ENCODE data around the gene SLAIN1. TPM values are rescaled to one million over a fixed set of nuclear protein-coding genes. Genes with fewer than 3 reads are reported as not detected.

Gene SLAIN1
- total and polyA plus RNA-seq, 2 of the 13 experiments (the other 11 are each of a cell fraction or from before 2014, with no cell fraction given), result 1.2 to 4.5 TPM

DNA sequence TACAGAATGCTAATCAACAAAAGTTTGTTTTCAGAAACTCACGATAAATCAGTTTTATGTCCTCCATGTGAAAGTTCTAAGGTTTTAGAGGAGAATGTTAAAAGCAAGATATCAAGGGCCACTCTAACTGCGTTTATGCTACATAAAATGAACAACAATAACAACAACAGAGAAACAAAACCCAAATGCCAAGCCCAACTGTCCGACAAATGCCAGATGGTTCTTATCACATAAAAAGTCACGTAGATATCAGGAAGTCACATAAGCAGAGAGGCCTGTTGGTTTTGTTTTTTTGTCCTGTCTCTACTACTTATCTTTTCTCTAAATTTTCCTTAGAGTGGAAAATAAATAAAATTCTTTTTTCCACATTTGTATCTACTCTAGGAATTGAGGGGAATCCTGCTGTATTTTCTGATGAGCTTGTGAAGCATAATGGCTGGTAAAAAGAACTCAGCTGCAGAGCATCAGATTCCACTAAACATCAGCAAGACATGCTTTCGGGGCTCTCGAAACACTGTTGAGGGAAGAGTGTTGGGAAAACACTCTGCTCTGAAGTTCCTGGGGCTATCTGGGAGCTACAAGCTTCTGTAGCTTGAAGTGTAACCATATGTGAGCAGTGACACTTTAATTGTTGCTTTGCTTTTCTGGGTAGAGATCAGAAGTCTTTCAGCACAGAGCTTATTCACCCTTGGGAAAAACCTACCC lies 110.1 kb downstream of the SLAIN1 start:
- Histone ChIP-seq H2AFZ (ENCODE audit: low read length) (no peak overlapping the region), H3K4me2 (ENCODE audit: low read depth, low read length) (no peak overlapping the region), H3K4me3 (replicated peaks in 1 of 3; ENCODE audit: insufficient read depth in 1 of 3, low read depth in 2 of 3, low read length in 3 of 3) (no peak overlapping the region), H3K9ac (ENCODE audit: insufficient read depth, low read depth, low read length) (no peak overlapping the region), H3K27me3 (ENCODE audit: control insufficient read depth in 1 of 2, insufficient read depth in 2 of 2, low read length in 2 of 2) (no peaks in the 10 kb centered on the region), H3K36me3 (replicated peaks in 1 of 2; ENCODE audit: control insufficient read depth in 1 of 2, insufficient read depth in 2 of 2, low read length in 2 of 2) (no peaks in the 10 kb centered on the region), H3K4me1 (ENCODE audit: insufficient read depth, low read length) (no peaks in the 10 kb centered on the region), H3K79me2 (ENCODE audit: insufficient read depth, low read length) (no peaks in the 10 kb centered on the region), H4K20me1 (ENCODE audit: insufficient read depth, low read length) (no peaks in the 10 kb centered on the region), H3K9me3 (ENCODE audit: low read length) (peaks cover 8% of the 10 kb centered on the region; the same call in 1 of the 2 replicates), H3K27ac (ENCODE audit: extremely low read length, insufficient read depth, low read length) (no peak overlapping the region)
- ATAC-seq (no peak), DNase-seq (ENCODE audit: low spot score) (no peak), FAIRE-seq (no peak)
- ChIA-PET CTCF (ENCODE audit: low intra/inter-chr PET ratio, low total read pairs) (no interaction called here), POLR2A (no interaction called here)
- intact Hi-C loops (cut with micrococcal nuclease; ENCODE audit: unreplicated experiment), result no loop called here
- 3% methylated on average over 6 of the region's 6 CpGs for WGBS (ENCODE audit: low lambda C conversion rate)
- BruUV-seq (replicated peaks), result no TSS peak
- TF ChIP-seq, protein P1, sequence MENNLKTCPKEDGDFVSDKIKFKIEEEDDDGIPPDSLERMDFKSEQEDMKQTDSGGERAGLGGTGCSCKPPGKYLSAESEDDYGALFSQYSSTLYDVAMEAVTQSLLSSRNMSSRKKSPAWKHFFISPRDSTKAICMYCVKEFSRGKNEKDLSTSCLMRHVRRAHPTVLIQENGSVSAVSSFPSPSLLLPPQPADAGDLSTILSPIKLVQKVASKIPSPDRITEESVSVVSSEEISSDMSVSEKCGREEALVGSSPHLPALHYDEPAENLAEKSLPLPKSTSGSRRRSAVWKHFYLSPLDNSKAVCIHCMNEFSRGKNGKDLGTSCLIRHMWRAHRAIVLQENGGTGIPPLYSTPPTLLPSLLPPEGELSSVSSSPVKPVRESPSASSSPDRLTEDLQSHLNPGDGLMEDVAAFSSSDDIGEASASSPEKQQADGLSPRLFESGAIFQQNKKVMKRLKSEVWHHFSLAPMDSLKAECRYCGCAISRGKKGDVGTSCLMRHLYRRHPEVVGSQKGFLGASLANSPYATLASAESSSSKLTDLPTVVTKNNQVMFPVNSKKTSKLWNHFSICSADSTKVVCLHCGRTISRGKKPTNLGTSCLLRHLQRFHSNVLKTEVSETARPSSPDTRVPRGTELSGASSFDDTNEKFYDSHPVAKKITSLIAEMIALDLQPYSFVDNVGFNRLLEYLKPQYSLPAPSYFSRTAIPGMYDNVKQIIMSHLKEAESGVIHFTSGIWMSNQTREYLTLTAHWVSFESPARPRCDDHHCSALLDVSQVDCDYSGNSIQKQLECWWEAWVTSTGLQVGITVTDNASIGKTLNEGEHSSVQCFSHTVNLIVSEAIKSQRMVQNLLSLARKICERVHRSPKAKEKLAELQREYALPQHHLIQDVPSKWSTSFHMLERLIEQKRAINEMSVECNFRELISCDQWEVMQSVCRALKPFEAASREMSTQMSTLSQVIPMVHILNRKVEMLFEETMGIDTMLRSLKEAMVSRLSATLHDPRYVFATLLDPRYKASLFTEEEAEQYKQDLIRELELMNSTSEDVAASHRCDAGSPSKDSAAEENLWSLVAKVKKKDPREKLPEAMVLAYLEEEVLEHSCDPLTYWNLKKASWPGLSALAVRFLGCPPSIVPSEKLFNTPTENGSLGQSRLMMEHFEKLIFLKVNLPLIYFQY (CRISPR knock-in tag; IDR thresholded peaks at IDR 0.05; ENCODE audit: borderline replicate concordance), result no peak
- TF ChIP-seq ATF1 (CRISPR knock-in tag; IDR thresholded peaks at IDR 0.05), result no peak
- TF ChIP-seq, protein P2, sequence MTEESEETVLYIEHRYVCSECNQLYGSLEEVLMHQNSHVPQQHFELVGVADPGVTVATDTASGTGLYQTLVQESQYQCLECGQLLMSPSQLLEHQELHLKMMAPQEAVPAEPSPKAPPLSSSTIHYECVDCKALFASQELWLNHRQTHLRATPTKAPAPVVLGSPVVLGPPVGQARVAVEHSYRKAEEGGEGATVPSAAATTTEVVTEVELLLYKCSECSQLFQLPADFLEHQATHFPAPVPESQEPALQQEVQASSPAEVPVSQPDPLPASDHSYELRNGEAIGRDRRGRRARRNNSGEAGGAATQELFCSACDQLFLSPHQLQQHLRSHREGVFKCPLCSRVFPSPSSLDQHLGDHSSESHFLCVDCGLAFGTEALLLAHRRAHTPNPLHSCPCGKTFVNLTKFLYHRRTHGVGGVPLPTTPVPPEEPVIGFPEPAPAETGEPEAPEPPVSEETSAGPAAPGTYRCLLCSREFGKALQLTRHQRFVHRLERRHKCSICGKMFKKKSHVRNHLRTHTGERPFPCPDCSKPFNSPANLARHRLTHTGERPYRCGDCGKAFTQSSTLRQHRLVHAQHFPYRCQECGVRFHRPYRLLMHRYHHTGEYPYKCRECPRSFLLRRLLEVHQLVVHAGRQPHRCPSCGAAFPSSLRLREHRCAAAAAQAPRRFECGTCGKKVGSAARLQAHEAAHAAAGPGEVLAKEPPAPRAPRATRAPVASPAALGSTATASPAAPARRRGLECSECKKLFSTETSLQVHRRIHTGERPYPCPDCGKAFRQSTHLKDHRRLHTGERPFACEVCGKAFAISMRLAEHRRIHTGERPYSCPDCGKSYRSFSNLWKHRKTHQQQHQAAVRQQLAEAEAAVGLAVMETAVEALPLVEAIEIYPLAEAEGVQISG (CRISPR knock-in tag; IDR thresholded peaks at IDR 0.05), result no peak
- TF ChIP-seq, protein P3, sequence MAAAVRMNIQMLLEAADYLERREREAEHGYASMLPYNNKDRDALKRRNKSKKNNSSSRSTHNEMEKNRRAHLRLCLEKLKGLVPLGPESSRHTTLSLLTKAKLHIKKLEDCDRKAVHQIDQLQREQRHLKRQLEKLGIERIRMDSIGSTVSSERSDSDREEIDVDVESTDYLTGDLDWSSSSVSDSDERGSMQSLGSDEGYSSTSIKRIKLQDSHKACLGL (CRISPR knock-in tag; IDR thresholded peaks at IDR 0.05), result no peak
- no peak for TF ChIP-seq JUNB (CRISPR knock-in tag; IDR thresholded peaks at IDR 0.05; ENCODE audit: borderline replicate concordance)
- no peak for TF ChIP-seq ZNF263 (CRISPR knock-in tag; IDR thresholded peaks at IDR 0.05)
- TF ChIP-seq, protein P4, sequence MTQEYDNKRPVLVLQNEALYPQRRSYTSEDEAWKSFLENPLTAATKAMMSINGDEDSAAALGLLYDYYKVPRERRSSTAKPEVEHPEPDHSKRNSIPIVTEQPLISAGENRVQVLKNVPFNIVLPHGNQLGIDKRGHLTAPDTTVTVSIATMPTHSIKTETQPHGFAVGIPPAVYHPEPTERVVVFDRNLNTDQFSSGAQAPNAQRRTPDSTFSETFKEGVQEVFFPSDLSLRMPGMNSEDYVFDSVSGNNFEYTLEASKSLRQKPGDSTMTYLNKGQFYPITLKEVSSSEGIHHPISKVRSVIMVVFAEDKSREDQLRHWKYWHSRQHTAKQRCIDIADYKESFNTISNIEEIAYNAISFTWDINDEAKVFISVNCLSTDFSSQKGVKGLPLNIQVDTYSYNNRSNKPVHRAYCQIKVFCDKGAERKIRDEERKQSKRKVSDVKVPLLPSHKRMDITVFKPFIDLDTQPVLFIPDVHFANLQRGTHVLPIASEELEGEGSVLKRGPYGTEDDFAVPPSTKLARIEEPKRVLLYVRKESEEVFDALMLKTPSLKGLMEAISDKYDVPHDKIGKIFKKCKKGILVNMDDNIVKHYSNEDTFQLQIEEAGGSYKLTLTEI (CRISPR knock-in tag; conservative IDR thresholded peaks at IDR 0.05), result no peak
- TF ChIP-seq RNF2 (conservative IDR thresholded peaks at IDR 0.05; ENCODE audit: low read depth), result no peak
- no peak for TF ChIP-seq BORCS8-MEF2B (CRISPR knock-in tag; IDR thresholded peaks at IDR 0.05)
- in situ Hi-C loops (cut with HindIII; ENCODE audit: extremely low pct_ligation_motif_present, low pct_unique_long_range_greater_than_20kb), result no loop called here

Data from HepG2 (cell line).